KMS-11 (cell line): ENCODE results near the gene BMI1.

ENCODE experiments used
- H2AFZ ChIP-seq: fragments of 200-600 bp; sonication (generic); 2 replicates; pipeline ENCODE4 v1.6.1; 2016; ENCODE audit warnings: antibody characterized with exemption, mixed run types, low read depth
- H3K27ac ChIP-seq: fragments of 200-600 bp; sonication (generic); 2 replicates; pipeline ENCODE4 v1.6.1; 2016; ENCODE audit warnings: mild to moderate bottlenecking, mixed run types
- H3K27me3 ChIP-seq: fragments of 200-600 bp; sonication (generic); 2 replicates; pipeline ENCODE4 v1.6.1; 2017; ENCODE audit warnings: mild to moderate bottlenecking, low read depth, mixed run types, moderate library complexity; ENCODE audit not compliant: insufficient read depth
- H3K36me3 ChIP-seq: fragments of 200-600 bp; sonication (generic); 2 replicates; pipeline ENCODE4 v1.6.1; 2017; ENCODE audit warnings: mild to moderate bottlenecking, mixed run types; ENCODE audit not compliant: insufficient read depth
- H3K4me1 ChIP-seq: fragments of 200-600 bp; sonication (generic); 2 replicates; pipeline ENCODE4 v1.6.1; 2016; ENCODE audit warnings: mild to moderate bottlenecking, low read depth, mixed run types; ENCODE audit not compliant: poor library complexity, severe bottlenecking
- H3K4me2 ChIP-seq: fragments of 200-600 bp; sonication (generic); 2 replicates; pipeline ENCODE4 v1.7.0; 2016; ENCODE audit warnings: mild to moderate bottlenecking, mixed run types
- H3K4me3 ChIP-seq: fragments of 200-600 bp; sonication (generic); IDR thresholded peaks from 2 replicates; pipeline ENCODE4 v1.6.1; 2017; ENCODE audit warnings: low read depth, low read length, mixed read lengths; ENCODE audit not compliant: insufficient read depth
- H3K79me2 ChIP-seq: fragments of 200-600 bp; sonication (generic); 2 replicates; pipeline ENCODE4 v1.6.1; 2016; ENCODE audit warnings: low read depth, mixed run types; ENCODE audit not compliant: insufficient read depth
- H3K9ac ChIP-seq: fragments of 200-600 bp; sonication (generic); 2 replicates; pipeline ENCODE4 v1.6.1; 2016; ENCODE audit warnings: mild to moderate bottlenecking, mixed run types
- H4K20me1 ChIP-seq: fragments of 200-600 bp; sonication (generic); 2 replicates; pipeline ENCODE4 v1.6.1; 2016; ENCODE audit warnings: mild to moderate bottlenecking, mixed run types; ENCODE audit not compliant: insufficient read depth
- TF ChIP-seq, protein P1 (sequence below): fragments of 200-600 bp; sonication (generic); conservative IDR thresholded peaks from 2 replicates; pipeline ENCODE4 v1.6.1; 2017; ENCODE audit warnings: low read depth, mild to moderate bottlenecking, antibody characterized with exemption, low read length, moderate library complexity, mixed read lengths

The BMI1 gene

DNA sequence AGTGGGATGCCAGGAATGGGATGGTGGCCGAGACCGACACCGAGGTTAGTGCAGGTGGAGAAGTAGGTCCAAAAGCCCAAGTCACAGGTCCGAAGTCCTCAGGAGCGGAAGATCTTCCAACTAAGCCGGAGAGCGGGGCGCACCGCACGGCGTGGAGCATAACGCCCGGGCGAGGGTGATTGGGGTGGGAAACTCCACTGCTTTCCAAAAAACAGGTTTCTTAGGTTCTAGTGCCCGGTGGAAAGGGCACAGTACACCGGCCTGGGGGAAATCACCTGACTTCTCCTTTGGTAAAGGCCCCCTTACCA lies 13.0 kb downstream of the BMI1 start:
- Histone ChIP-seq H2AFZ (no peak overlapping the region), H4K20me1 (no peaks in the 10 kb centered on the region), H3K27me3 (no peaks in the 10 kb centered on the region), H3K4me2 (no peak overlapping the region), H3K9ac (no peak overlapping the region), H3K27ac (no peak overlapping the region), H3K79me2 (peaks cover 56% of the 10 kb centered on the region), H3K4me1 (peaks cover 36% of the 10 kb centered on the region), H3K4me3 (no peak overlapping the region), H3K36me3 (peaks cover 25% of the 10 kb centered on the region)
- TF ChIP-seq, protein P1, sequence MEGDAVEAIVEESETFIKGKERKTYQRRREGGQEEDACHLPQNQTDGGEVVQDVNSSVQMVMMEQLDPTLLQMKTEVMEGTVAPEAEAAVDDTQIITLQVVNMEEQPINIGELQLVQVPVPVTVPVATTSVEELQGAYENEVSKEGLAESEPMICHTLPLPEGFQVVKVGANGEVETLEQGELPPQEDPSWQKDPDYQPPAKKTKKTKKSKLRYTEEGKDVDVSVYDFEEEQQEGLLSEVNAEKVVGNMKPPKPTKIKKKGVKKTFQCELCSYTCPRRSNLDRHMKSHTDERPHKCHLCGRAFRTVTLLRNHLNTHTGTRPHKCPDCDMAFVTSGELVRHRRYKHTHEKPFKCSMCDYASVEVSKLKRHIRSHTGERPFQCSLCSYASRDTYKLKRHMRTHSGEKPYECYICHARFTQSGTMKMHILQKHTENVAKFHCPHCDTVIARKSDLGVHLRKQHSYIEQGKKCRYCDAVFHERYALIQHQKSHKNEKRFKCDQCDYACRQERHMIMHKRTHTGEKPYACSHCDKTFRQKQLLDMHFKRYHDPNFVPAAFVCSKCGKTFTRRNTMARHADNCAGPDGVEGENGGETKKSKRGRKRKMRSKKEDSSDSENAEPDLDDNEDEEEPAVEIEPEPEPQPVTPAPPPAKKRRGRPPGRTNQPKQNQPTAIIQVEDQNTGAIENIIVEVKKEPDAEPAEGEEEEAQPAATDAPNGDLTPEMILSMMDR = no peak

DNA sequence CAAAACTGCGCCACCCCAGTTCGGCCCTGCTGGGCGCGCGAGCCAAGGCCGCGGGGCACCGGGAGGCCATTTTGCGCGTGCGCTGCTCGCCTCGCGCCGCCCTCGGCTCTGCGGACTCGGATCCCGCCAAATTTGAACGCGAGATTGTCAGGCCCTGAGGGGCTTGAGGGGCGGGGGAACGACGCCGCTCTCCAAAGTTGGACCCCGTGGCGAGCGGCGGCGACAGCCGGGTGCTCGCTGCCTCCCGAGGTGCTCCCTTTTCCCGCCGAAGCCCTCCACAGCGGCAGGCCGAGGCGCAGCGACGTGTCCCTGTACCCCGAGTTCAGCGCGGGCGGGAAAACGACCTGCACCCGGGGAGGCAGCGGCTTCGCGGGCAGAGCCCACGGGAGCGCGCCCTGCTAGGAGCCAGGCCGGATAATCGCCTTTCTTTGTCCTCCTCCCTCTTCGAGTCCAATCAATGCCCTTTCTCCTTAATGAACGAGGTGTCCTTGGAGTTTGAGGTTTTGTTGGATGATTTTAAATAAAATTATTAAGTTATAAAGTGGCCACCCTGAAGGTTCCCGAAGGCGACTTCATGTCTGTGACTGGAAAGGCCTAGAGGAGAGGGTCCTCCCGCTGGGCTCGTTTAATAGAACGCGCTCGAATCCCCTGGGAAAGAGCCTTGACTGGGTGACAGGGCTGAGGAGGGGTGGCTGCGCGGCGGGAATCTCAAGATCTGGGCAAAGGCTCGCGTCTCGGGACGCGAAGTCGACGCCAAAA lies 13.7 kb downstream of the BMI1 start:
- H3K27me3 ChIP-seq = no peaks in the 10 kb centered on the region
- H3K4me3 ChIP-seq = no peak overlapping the region
- H3K9ac ChIP-seq = peak overlapping the region; percentile 95; the same call in 1 of the 2 replicates
- peak overlapping the region; percentile 38; the same call in 1 of the 2 replicates for H3K4me2 ChIP-seq
- TF ChIP-seq, protein P1 = no peak
- peak overlapping the region; percentile 63 for H2AFZ ChIP-seq
- H3K79me2 ChIP-seq = peaks cover 56% of the 10 kb centered on the region
- H3K36me3 ChIP-seq = peaks cover 19% of the 10 kb centered on the region
- H4K20me1 ChIP-seq = no peaks in the 10 kb centered on the region
- H3K27ac ChIP-seq = peak overlapping the region; percentile 92; the same call in 1 of the 2 replicates
- peaks cover 37% of the 10 kb centered on the region for H3K4me1 ChIP-seq

DNA sequence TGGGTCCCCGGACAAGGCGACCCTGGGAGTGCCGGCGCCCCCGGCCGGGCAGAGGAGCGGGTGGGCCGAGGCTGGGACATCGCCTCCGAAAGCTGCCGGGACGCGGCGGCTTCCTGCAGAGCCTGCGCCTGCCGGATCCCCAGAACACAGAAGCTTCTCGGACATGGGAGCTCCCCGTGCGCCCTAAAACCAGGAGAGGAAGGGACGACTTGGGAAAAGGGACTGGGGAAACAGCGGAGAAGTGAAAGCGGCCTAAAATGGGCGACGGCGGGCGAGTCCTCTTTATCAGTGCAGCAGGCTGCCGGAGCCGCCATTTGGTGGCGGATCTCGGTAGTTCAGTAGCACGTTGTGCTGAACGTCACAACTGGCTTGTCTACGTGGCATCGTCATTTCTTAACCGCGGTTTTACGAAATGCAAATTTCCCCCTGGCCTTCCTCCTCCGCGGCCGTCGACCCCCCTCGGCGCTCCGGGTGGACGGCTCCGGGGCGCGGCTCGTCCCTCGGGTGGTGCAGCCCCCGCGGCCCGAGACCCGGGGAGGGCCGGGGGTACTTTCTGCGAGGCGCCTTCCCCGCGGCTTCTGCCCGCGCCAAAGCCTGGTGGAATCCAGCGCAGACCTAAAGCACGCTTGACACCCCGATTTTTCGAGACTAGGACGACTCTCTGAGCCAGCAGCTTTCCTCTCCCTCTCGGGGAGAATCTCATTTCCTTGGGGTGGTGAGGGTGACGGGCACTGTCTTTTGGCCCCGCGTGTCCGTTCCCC lies 14.5 kb downstream of the BMI1 start:
- TF ChIP-seq, protein P1 = no peak
- Histone ChIP-seq H3K9ac (peak overlapping the region; percentile 95), H3K27me3 (no peaks in the 10 kb centered on the region), H3K4me2 (peak overlapping the region; percentile 38; the same call in 1 of the 2 replicates), H4K20me1 (no peaks in the 10 kb centered on the region), H2AFZ (peak overlapping the region; percentile 63), H3K36me3 (peaks cover 11% of the 10 kb centered on the region), H3K79me2 (peaks cover 53% of the 10 kb centered on the region), H3K4me1 (peaks cover 31% of the 10 kb centered on the region), H3K4me3 (no peak overlapping the region), H3K27ac (peak overlapping the region; percentile 92)

DNA sequence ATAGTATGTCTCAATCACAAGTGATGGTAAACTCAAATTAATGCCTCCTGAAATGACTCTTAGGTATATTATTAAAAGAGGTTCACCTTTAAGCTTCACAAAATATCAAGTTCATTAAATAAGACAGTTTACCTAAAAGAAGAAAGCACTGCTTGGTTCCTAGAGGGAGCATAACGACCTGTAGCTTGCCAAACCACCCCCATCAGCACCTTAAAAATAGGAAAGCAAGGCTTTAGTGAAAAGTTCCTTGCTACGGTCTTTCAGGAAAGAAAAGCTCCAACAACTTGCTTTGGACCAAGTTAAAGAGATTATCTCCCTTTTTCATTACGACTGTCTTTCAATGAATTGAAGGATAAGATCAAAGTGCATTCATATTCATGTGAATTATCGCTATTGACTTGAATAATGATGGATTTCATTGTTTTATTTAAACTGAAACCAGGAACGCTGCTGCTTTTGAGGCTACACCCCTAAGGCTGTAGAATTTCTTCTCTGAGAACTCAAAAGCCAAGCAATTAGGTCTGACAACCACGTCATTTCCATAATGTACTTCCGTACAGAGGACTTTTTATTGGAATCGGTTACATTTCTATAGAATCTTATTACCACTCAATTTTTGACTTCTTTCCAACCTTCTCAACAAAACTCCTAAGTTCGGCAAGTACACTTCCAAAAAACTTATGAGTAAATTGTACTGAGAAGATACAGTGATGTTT lies 17.4 kb downstream of the BMI1 start:
- H3K27me3 ChIP-seq = no peaks in the 10 kb centered on the region
- peak overlapping the region; percentile 95 for H3K9ac ChIP-seq
- peaks cover 20% of the 10 kb centered on the region for H3K4me1 ChIP-seq
- H4K20me1 ChIP-seq = no peaks in the 10 kb centered on the region
- H3K79me2 ChIP-seq = peaks cover 56% of the 10 kb centered on the region
- no peaks in the 10 kb centered on the region for H3K36me3 ChIP-seq
- TF ChIP-seq, protein P1 = no peak
- no peak overlapping the region for H2AFZ ChIP-seq
- H3K27ac ChIP-seq = peak overlapping the region; percentile 92
- H3K4me3 ChIP-seq = no peak overlapping the region
- peak overlapping the region; percentile 95 for H3K4me2 ChIP-seq
